Thymus (tissue), 11 donors: ENCODE results near the gene ATG9B. TPM values are rescaled to one million over a fixed set of nuclear protein-coding genes. Genes with fewer than 3 reads are reported as not detected.

Experiments
- DNase-seq, 9 donors: peaks; one replicate each; pipeline ENCODE4 v3.0.0-alpha.2; 2013; ENCODE audit warnings: low spot score in 9 of 9, low read depth in 6 of 9, missing footprints in 1 of 9
- H3K27ac ChIP-seq, 2 donors: one replicate each; pipeline ENCODE4 v1.5.1; 2013; ENCODE audit warnings: control low read depth in 1 of 2, low read depth in 1 of 2, low read length in 1 of 2, mild to moderate bottlenecking in 1 of 2, moderate library complexity in 1 of 2
- H3K27me3 ChIP-seq, 2 donors: one replicate each; pipeline ENCODE4 v1.5.1; 2013; ENCODE audit warnings: low read length in 1 of 2; ENCODE audit not compliant: control insufficient read depth in 2 of 2, insufficient read depth in 1 of 2
- H3K36me3 ChIP-seq, 2 donors: one replicate each; pipeline ENCODE4 v1.5.1; 2013; ENCODE audit warnings: low read length in 1 of 2, mild to moderate bottlenecking in 1 of 2, moderate library complexity in 1 of 2; ENCODE audit not compliant: control insufficient read depth in 2 of 2, insufficient read depth in 2 of 2
- H3K4me1 ChIP-seq, 2 donors: one replicate each; pipeline ENCODE4 v1.5.1; 2013; ENCODE audit warnings: low read length in 2 of 2; ENCODE audit not compliant: control insufficient read depth in 2 of 2, insufficient read depth in 2 of 2
- H3K4me3 ChIP-seq, 2 donors: one replicate each; pipeline ENCODE4 v1.5.1; 2013; ENCODE audit warnings: low read length in 2 of 2, control low read depth in 1 of 2, mild to moderate bottlenecking in 1 of 2
- H3K9me3 ChIP-seq, 2 donors: one replicate each; pipeline ENCODE4 v1.5.1; 2013; ENCODE audit warnings: low read length in 1 of 2, mild to moderate bottlenecking in 1 of 2; ENCODE audit not compliant: control insufficient read depth in 2 of 2, insufficient read depth in 1 of 2
- WGBS: extraction: QIAGEN DNeasy Blood & Tissue Kit; methylation state at CpG from one replicate; pipeline ENCODE4 v1.1.7; 2013; 5-methylcytosine and 5-hydroxymethylcytosine counted together
- polyA plus RNA-seq: library from polyadenylated mRNA; stranded (reverse); fragments of 200-250 nt; gene quantifications from one replicate; pipeline ENCODE4 v1.2.3, GENCODE V29; 2013
- total RNA-seq: library from RNA; stranded (reverse); fragments of 120-200 nt; gene quantifications from one replicate; pipeline ENCODE4 v1.2.4, GENCODE V29; 2013
- donor health status: healthy.

Gene ATG9B
- total and polyA plus RNA-seq, 2 donors, result 1.6 to 8.0 TPM

- Histone ChIP-seq H3K4me3 (no peak overlapping the region), H3K27me3 (peaks cover 42 to 77% of the 10 kb centered on the region in 2 donors), H3K27ac (no peak overlapping the region), H3K4me1 (peaks cover 41 to 60% of the 10 kb centered on the region in 2 donors), H3K9me3 (no peaks in the 10 kb centered on the region), H3K36me3 (no peaks in the 10 kb centered on the region)
- no peak for DNase-seq
- WGBS, result 42% methylated on average over 13 of the region's 13 CpGs
Observed at GRCh38 chr7:150976529-150977381, 47.5 kb downstream of the ATG9B start.

GRCh38 chr7:150975536-150976319, 48.6 kb downstream of the ATG9B start:
- DNase-seq, result no peak
- Histone ChIP-seq H3K9me3 (no peaks in the 10 kb centered on the region), H3K36me3 (no peaks in the 10 kb centered on the region), H3K27me3 (peaks cover 36 to 71% of the 10 kb centered on the region in 2 donors), H3K27ac (peak overlapping the region in 1 of 2 donors; percentile 89), H3K4me3 (peak overlapping the region; percentile 38 to 61), H3K4me1 (peaks cover 41 to 70% of the 10 kb centered on the region in 2 donors)
- 86% methylated on average over 9 of the region's 9 CpGs for WGBS

- H3K36me3 ChIP-seq, result no peaks in the 10 kb centered on the region
- DNase-seq, result peak in 7 of 9 donors; percentile 60 to 89 (median 70)
- H3K27ac ChIP-seq, result peak overlapping the region; percentile 83 to 89
- peaks cover 26 to 70% of the 10 kb centered on the region in 2 donors for H3K27me3 ChIP-seq
- no peaks in the 10 kb centered on the region for H3K9me3 ChIP-seq
- peak overlapping the region; percentile 38 to 61 for H3K4me3 ChIP-seq
- 1% methylated on average over 89 of the region's 89 CpGs for WGBS
- H3K4me1 ChIP-seq, result peaks cover 41 to 69% of the 10 kb centered on the region in 2 donors
Observed at GRCh38 chr7:150974468-150975391, 49.6 kb downstream of the ATG9B start.

- Histone ChIP-seq H3K36me3 (no peaks in the 10 kb centered on the region), H3K4me3 (peak overlapping the region; percentile 14 to 61), H3K27ac (peak overlapping the region; percentile 58 to 73), H3K4me1 (peaks cover 35 to 66% of the 10 kb centered on the region in 2 donors), H3K9me3 (no peaks in the 10 kb centered on the region), H3K27me3 (peaks cover 18 to 70% of the 10 kb centered on the region in 2 donors)
- WGBS, result 23% methylated on average over 27 of the region's 27 CpGs
- DNase-seq, result peak in 6 of 9 donors; percentile 44 to 80 (median 57)
Observed at GRCh38 chr7:150973571-150974451, 50.5 kb downstream of the ATG9B start.

DNA sequence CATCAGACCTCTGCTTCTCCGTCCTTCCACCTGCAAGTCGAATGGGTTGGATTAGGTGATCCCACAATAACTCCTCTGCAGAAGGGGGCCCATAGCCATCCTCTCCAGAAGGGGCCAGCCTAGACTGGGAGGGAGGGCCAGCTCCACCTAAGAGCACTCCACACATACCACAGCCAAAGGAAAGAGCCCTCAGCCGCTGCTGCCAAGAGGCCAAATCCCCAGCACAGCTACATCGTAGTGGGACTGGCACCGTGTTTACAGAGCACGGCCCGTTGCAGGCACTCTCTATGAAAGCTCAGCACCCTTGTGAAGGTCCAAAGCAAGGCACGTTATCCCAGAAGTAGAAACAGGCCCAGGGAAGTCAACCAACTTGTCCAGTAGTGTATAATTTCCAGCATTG, 51.6 kb downstream of the ATG9B start:
- H3K27ac ChIP-seq, result no peak overlapping the region
- no peak for DNase-seq
- WGBS, result 84% methylated on average over 8 of the region's 8 CpGs

DNA sequence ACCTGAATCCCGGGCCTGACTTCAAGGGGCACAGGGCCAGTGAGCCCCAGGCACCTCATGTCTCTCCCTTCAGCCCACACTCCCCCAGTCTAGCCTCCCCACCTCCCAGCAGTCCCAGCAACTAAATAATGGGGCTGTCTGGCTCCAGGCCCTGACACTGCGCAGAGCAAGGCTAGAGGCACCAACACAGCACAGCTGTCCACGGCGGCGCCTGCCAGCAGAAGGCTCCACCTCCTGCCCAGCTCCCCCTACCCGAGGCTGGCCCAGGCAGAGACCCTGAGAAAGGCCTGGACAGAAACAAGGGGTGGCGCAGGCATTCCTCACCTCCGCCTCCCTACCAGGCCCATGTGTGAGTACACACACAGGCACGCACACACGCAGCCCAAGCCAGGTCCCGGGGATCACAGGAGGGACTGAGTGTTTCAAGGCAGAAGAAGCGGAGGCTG, 52.2 kb downstream of the ATG9B start:
- Histone ChIP-seq H3K27me3 (peaks cover 9 to 70% of the 10 kb centered on the region in 2 donors), H3K9me3 (no peaks in the 10 kb centered on the region), H3K36me3 (no peaks in the 10 kb centered on the region), H3K4me1 (peaks cover 23 to 58% of the 10 kb centered on the region in 2 donors), H3K4me3 (no peak overlapping the region), H3K27ac (no peak overlapping the region)
- DNase-seq, result no peak
- WGBS, result 92% methylated on average over 12 of the region's 12 CpGs

More for the DNA sequence above, 51.6 kb downstream of the ATG9B start:
- H3K36me3 ChIP-seq, result no peaks in the 10 kb centered on the region
- no peaks in the 10 kb centered on the region for H3K9me3 ChIP-seq
- H3K4me3 ChIP-seq, result no peak overlapping the region
- H3K4me1 ChIP-seq, result peaks cover 26 to 62% of the 10 kb centered on the region in 2 donors
- H3K27me3 ChIP-seq, result peaks cover 14 to 74% of the 10 kb centered on the region in 2 donors

GRCh38 chr7:150971242-150972022, 52.9 kb downstream of the ATG9B start:
- Histone ChIP-seq H3K27ac (no peak overlapping the region), H3K36me3 (no peaks in the 10 kb centered on the region), H3K27me3 (peaks cover 3 to 63% of the 10 kb centered on the region in 2 donors), H3K4me1 (peaks cover 19 to 54% of the 10 kb centered on the region in 2 donors), H3K9me3 (no peaks in the 10 kb centered on the region), H3K4me3 (no peak overlapping the region)
- no peak for DNase-seq
- WGBS, result 90% methylated on average over 16 of the region's 16 CpGs
